ENCODE data around the gene TLR3. TPM values are rescaled to one million over a fixed set of nuclear protein-coding genes. Genes with fewer than 3 reads are reported as not detected.

TLR3 gene
- polyA plus RNA-seq, 1 donor (not counting 4 experiments of a cell fraction or from before 2014, with no cell fraction given), result 8.8 TPM

GRCh38 chr4:186078981-186079638, 10.2 kb downstream of the TLR3 start:
- dilution Hi-C loops (cut with MboI; ENCODE audit: extremely low pct_ligation_motif_present, low sequenced_read_pairs), result no loop called here
- DNase-seq (ENCODE audit: low read depth, low spot score), result no peak

GRCh38 chr4:186079694-186080093, 10.7 kb downstream of the TLR3 start:
- FAIRE-seq, result no peak
- H3K4me3 ChIP-seq (ENCODE audit: control insufficient read depth in 2 of 3, extremely low read depth in 1 of 3, insufficient read depth in 2 of 3, low read depth in 1 of 3, low read length in 3 of 3), result no peak overlapping the region
- H3K27ac ChIP-seq (ENCODE audit: control insufficient read depth, insufficient read depth, low read length), result no peak overlapping the region
- dilution Hi-C loops (cut with MboI; ENCODE audit: extremely low pct_ligation_motif_present, low sequenced_read_pairs), result no loop called here
- no peak for TF ChIP-seq EZH2 (IDR thresholded peaks at IDR 0.05; ENCODE audit: low read length)
- TF ChIP-seq CTCF (optimal IDR thresholded peaks at IDR 0.05 in 1 of 3, IDR thresholded peaks at IDR 0.05 in 1 of 3, conservative IDR thresholded peaks at IDR 0.05 in 1 of 3; ENCODE audit: extremely low read depth in 1 of 3, insufficient read depth in 2 of 3, low read length in 3 of 3), result no peak
- no peak for DNase-seq (ENCODE audit: low read depth, low spot score)
- no peak overlapping the region for H3K9ac ChIP-seq (ENCODE audit: control insufficient read depth, extremely low read depth, insufficient read depth, low read length)
- H3K4me1 ChIP-seq (ENCODE audit: control insufficient read depth, extremely low read depth, insufficient read depth, low read length), result peaks cover 5% of the 10 kb centered on the region
- H3K79me2 ChIP-seq (ENCODE audit: control insufficient read depth, insufficient read depth, low read length), result no peaks in the 10 kb centered on the region
- no peaks in the 10 kb centered on the region for H4K20me1 ChIP-seq (ENCODE audit: control insufficient read depth, extremely low read depth, insufficient read depth, low read length)
- H3K36me3 ChIP-seq (ENCODE audit: control insufficient read depth in 2 of 2, extremely low read depth in 1 of 2, insufficient read depth in 2 of 2, low read length in 2 of 2), result no peaks in the 10 kb centered on the region
- no peaks in the 10 kb centered on the region for H3K9me3 ChIP-seq (ENCODE audit: control insufficient read depth, low read depth, low read length)
- no peaks in the 10 kb centered on the region for H3K9me1 ChIP-seq (ENCODE audit: control insufficient read depth, extremely low read depth, insufficient read depth, low read length)
- H3K4me2 ChIP-seq (ENCODE audit: control insufficient read depth, extremely low read depth, insufficient read depth, low read depth, low read length), result no peak overlapping the region
- no peak overlapping the region for H2AFZ ChIP-seq (ENCODE audit: control insufficient read depth, low read length)
- no peaks in the 10 kb centered on the region for H3K27me3 ChIP-seq (ENCODE audit: control insufficient read depth, extremely low read depth, insufficient read depth, low read length)

More at GRCh38 chr4:186078981-186079638, 10.2 kb downstream of the TLR3 start:
- Histone ChIP-seq H3K36me3 (ENCODE audit: control insufficient read depth in 2 of 2, extremely low read depth in 1 of 2, insufficient read depth in 2 of 2, low read length in 2 of 2) (no peaks in the 10 kb centered on the region), H3K9ac (ENCODE audit: control insufficient read depth, extremely low read depth, insufficient read depth, low read length) (no peak overlapping the region), H3K9me3 (ENCODE audit: control insufficient read depth, low read depth, low read length) (no peaks in the 10 kb centered on the region), H3K4me3 (ENCODE audit: control insufficient read depth in 2 of 3, extremely low read depth in 1 of 3, insufficient read depth in 2 of 3, low read depth in 1 of 3, low read length in 3 of 3) (no peak overlapping the region), H3K4me2 (ENCODE audit: control insufficient read depth, extremely low read depth, insufficient read depth, low read depth, low read length) (no peak overlapping the region), H3K27ac (ENCODE audit: control insufficient read depth, insufficient read depth, low read length) (no peak overlapping the region), H3K79me2 (ENCODE audit: control insufficient read depth, insufficient read depth, low read length) (no peaks in the 10 kb centered on the region), H3K4me1 (ENCODE audit: control insufficient read depth, extremely low read depth, insufficient read depth, low read length) (peaks cover 5% of the 10 kb centered on the region), H3K9me1 (ENCODE audit: control insufficient read depth, extremely low read depth, insufficient read depth, low read length) (no peaks in the 10 kb centered on the region), H4K20me1 (ENCODE audit: control insufficient read depth, extremely low read depth, insufficient read depth, low read length) (no peaks in the 10 kb centered on the region), H3K27me3 (ENCODE audit: control insufficient read depth, extremely low read depth, insufficient read depth, low read length) (no peaks in the 10 kb centered on the region), H2AFZ (ENCODE audit: control insufficient read depth, low read length) (peak overlapping the region; percentile 36)
- TF ChIP-seq CTCF (optimal IDR thresholded peaks at IDR 0.05 in 1 of 3, IDR thresholded peaks at IDR 0.05 in 1 of 3, conservative IDR thresholded peaks at IDR 0.05 in 1 of 3; ENCODE audit: extremely low read depth in 1 of 3, insufficient read depth in 2 of 3, low read length in 3 of 3) (no peak), EZH2 (IDR thresholded peaks at IDR 0.05; ENCODE audit: low read length) (no peak)
- no peak for FAIRE-seq

All from keratinocyte (primary cell).